SK-N-SH (cell line): ENCODE data around the gene CCDC102A. TPM values are rescaled to one million over a fixed set of nuclear protein-coding genes. Genes with fewer than 3 reads are reported as not detected.
A peak's percentile ranks its signal among the peaks of the same experiment; 100 is the strongest.

ENCODE experiments used
- CTCF ChIA-PET: fragments of 300-600, 350-600 bp; formaldehyde crosslinking; extraction: SDS; loops from one replicate; lab custom pipeline; 2021; lab: Yijun Ruan, JAX
- POLR2A ChIA-PET: fragments of 350-600 bp; sonication (Branson Sonifier 250); formaldehyde crosslinking; extraction: SDS; loops from one replicate; lab custom pipeline; 2020; ENCODE audit warnings: antibody characterized with exemption, inconsistent platforms; lab: Yijun Ruan, JAX
- DNase-seq: peaks from one replicate; pipeline ENCODE4 v3.0.0; 2012
- H2AFZ ChIP-seq: fragments of 200-600 bp; sonication (generic); 2 replicates; pipeline ENCODE4 v1.8.1; 2016; ENCODE audit warnings: antibody characterized with exemption, mild to moderate bottlenecking, low read depth
- H3F3A ChIP-seq: fragments of 200-600 bp; sonication (generic); replicated peaks from 2 replicates; pipeline ENCODE3; 2016; ENCODE audit warnings: antibody characterized with exemption, mild to moderate bottlenecking; ENCODE audit not compliant: insufficient read depth
- H3K27ac ChIP-seq, 2 experiments: fragments of 200-500 bp in 1 of 2; fragments of 200-600 bp in 1 of 2; sonication (Bioruptor generic) in 1 of 2; sonication (generic), shearing (Covaris generic) in 1 of 2; 2 replicates each; pipeline versions ENCODE4 v1.5.1 to v1.6.1; 2014 to 2016; ENCODE audit warnings: low read depth in 2 of 2, inconsistent platforms in 1 of 2, low read length in 1 of 2, mild to moderate bottlenecking in 1 of 2, mixed read lengths in 1 of 2
- H3K27me3 ChIP-seq: fragments of 200-600 bp; sonication (generic), shearing (Covaris generic); 2 replicates; pipeline ENCODE4 v1.6.1; 2016; ENCODE audit warnings: mixed run types; ENCODE audit not compliant: insufficient read depth
- H3K36me3 ChIP-seq, 2 experiments: fragments of 200-500 bp in 1 of 2; fragments of 200-600 bp in 1 of 2; sonication (Bioruptor generic) in 1 of 2; sonication (generic) in 1 of 2; replicated peaks in 1 of 2; 2 replicates each; pipeline versions ENCODE3 to v1.5.1; 2014 to 2016; ENCODE audit warnings: low read length in 1 of 2, mild to moderate bottlenecking in 1 of 2; ENCODE audit not compliant: insufficient read depth in 2 of 2, control insufficient read depth in 1 of 2
- H3K4me1 ChIP-seq, 2 experiments: fragments of 200-500 bp in 1 of 2; fragments of 200-600 bp in 1 of 2; sonication (Bioruptor generic) in 1 of 2; sonication (generic), shearing (Covaris generic) in 1 of 2; 2 replicates each; pipeline versions ENCODE4 v1.5.1 to v1.6.1; 2014 to 2016; ENCODE audit warnings: low read depth in 1 of 2, low read length in 1 of 2, mixed run types in 1 of 2; ENCODE audit not compliant: insufficient read depth in 2 of 2, control insufficient read depth in 1 of 2
- H3K4me2 ChIP-seq: fragments of 200-600 bp; sonication (generic), shearing (Covaris generic); 2 replicates; pipeline ENCODE4 v1.6.1; 2017; ENCODE audit warnings: mixed run types
- H3K4me3 ChIP-seq, 2 experiments: fragments of 200-500 bp in 1 of 2; fragments of 200-600 bp in 1 of 2; sonication (Bioruptor generic) in 1 of 2; sonication (generic), shearing (Covaris generic) in 1 of 2; 2 replicates each; pipeline versions ENCODE4 v1.5.1 to v1.8.1; 2014 to 2016; ENCODE audit warnings: low read depth in 2 of 2, inconsistent platforms in 1 of 2, low read length in 1 of 2, mild to moderate bottlenecking in 1 of 2, mixed read lengths in 1 of 2, moderate library complexity in 1 of 2
- H3K79me2 ChIP-seq: fragments of 200-600 bp; sonication (generic); 2 replicates; pipeline ENCODE4 v1.8.1; 2017; ENCODE audit warnings: mild to moderate bottlenecking; ENCODE audit not compliant: insufficient read depth
- H3K9ac ChIP-seq: fragments of 200-600 bp; sonication (generic); 2 replicates; pipeline ENCODE4 v1.6.1; 2017; ENCODE audit warnings: mixed run types
- H3K9me2 ChIP-seq: fragments of 200-600 bp; sonication (generic); 2 replicates; pipeline ENCODE4 v1.6.1; 2017; ENCODE audit warnings: mixed run types
- H3K9me3 ChIP-seq: fragments of 200-600 bp; sonication (generic); 2 replicates; pipeline ENCODE4 v1.6.1; 2017; ENCODE audit warnings: mixed run types, mild to moderate bottlenecking, moderate library complexity
- H4K20me1 ChIP-seq: fragments of 200-600 bp; sonication (generic); 2 replicates; pipeline ENCODE4 v1.6.1; 2017; ENCODE audit warnings: mild to moderate bottlenecking, mixed run types; ENCODE audit not compliant: insufficient read depth
- CTCF ChIP-seq: fragments of 200-600 bp; sonication (generic); IDR thresholded peaks from 2 replicates; pipeline ENCODE4 v1.6.1; 2017; ENCODE audit warnings: antibody characterized with exemption, mild to moderate bottlenecking, moderate library complexity
- ELF1 ChIP-seq: IDR thresholded peaks from 2 replicates; pipeline ENCODE4 v1.4.0; 2012
- EZH2phosphoT487 ChIP-seq: fragments of 200-600 bp; sonication (generic); IDR thresholded peaks from 2 replicates; pipeline ENCODE4 v1.6.1; 2017; ENCODE audit warnings: low read depth, mixed run types, mild to moderate bottlenecking, antibody characterized with exemption, moderate library complexity, borderline replicate concordance
- FOSL2 ChIP-seq: IDR thresholded peaks from 2 replicates; pipeline ENCODE4 v1.4.0; 2012; ENCODE audit warnings: low read depth, mild to moderate bottlenecking, moderate library complexity, borderline replicate concordance
- FOXM1 ChIP-seq: IDR thresholded peaks from 2 replicates; pipeline ENCODE4 v1.4.0; 2012; ENCODE audit warnings: low read depth, mild to moderate bottlenecking
- GABPA ChIP-seq: IDR thresholded peaks from 2 replicates; pipeline ENCODE4 v1.4.0; 2012; ENCODE audit warnings: low read depth, mild to moderate bottlenecking
- GATA2 ChIP-seq: sonication (generic); formaldehyde crosslinking; IDR thresholded peaks from 2 replicates; pipeline ENCODE4 v1.5.0; 2020; ENCODE audit warnings: mild to moderate bottlenecking, missing genetic modification reagents
- JUND ChIP-seq: IDR thresholded peaks from 2 replicates; pipeline ENCODE4 v1.4.0; 2012
- MAX ChIP-seq: IDR thresholded peaks from 2 replicates; pipeline ENCODE4 v1.4.0; 2012; ENCODE audit warnings: low read depth
- MXI1 ChIP-seq: IDR thresholded peaks from 2 replicates; pipeline ENCODE4 v1.6.1; 2012; ENCODE audit warnings: mild to moderate bottlenecking, low read depth, low read length, improper control_type of control experiment
- NRF1 ChIP-seq: IDR thresholded peaks from 2 replicates; pipeline ENCODE4 v1.6.1; 2012; ENCODE audit warnings: low read depth, mild to moderate bottlenecking, low read length
- PBX3 ChIP-seq: IDR thresholded peaks from 2 replicates; pipeline ENCODE4; 2012
- POLR2AphosphoS5 ChIP-seq: IDR thresholded peaks from 2 replicates; pipeline ENCODE4 v1.6.1; 2012; ENCODE audit warnings: low read depth, low read length
- RAD21 ChIP-seq: IDR thresholded peaks from 2 replicates; pipeline ENCODE4 v1.6.1; 2012; ENCODE audit warnings: mild to moderate bottlenecking, low read length
- RFX5 ChIP-seq: IDR thresholded peaks from 2 replicates; pipeline ENCODE4 v1.6.1; 2012; ENCODE audit warnings: mild to moderate bottlenecking, improper control_type of control experiment, low read length
- TAF1 ChIP-seq: IDR thresholded peaks from 2 replicates; pipeline ENCODE4 v1.6.1; 2012; ENCODE audit warnings: low read depth, mild to moderate bottlenecking, low read length, moderate library complexity, borderline replicate concordance
- TCF12 ChIP-seq: IDR thresholded peaks from 2 replicates; pipeline ENCODE4 v1.4.0; 2012
- TEAD4 ChIP-seq: IDR thresholded peaks from 2 replicates; pipeline ENCODE4 v1.4.0; 2012; ENCODE audit warnings: mild to moderate bottlenecking, borderline replicate concordance; ENCODE audit not compliant: insufficient read depth
- USF1 ChIP-seq: IDR thresholded peaks from 2 replicates; pipeline ENCODE4 v1.4.0; 2012; ENCODE audit warnings: low read depth, borderline replicate concordance
- ZBTB33 ChIP-seq: IDR thresholded peaks from 2 replicates; pipeline ENCODE4 v1.4.0; 2012; ENCODE audit warnings: low read depth, borderline replicate concordance
- WGBS: methylation state at CpG from one replicate; pipeline ENCODE4 v1.1.6; 2017; ENCODE audit warnings: low lambda C conversion rate; 5-methylcytosine and 5-hydroxymethylcytosine counted together
- polyA plus RNA-seq, 3 experiments: library from polyadenylated mRNA; depleted of rRNA; stranded (reverse); fragments of >200 nt; gene quantifications; 2 replicates each; pipeline ENCODE4 v1.2.3, GENCODE V29; 2012

Gene CCDC102A
- polyA plus RNA-seq, 1 of the 3 experiments (the other 2 are of a cell fraction): 26.2 TPM

- TF ChIP-seq GABPA (peak; percentile 51; the same call in 1 of the 2 replicates), TEAD4 (no peak), RAD21 (no peak), MAX (peak; percentile 40; the same call in 1 of the 2 replicates), FOSL2 (peak; percentile 76; the same call in 1 of the 2 replicates)
- Histone ChIP-seq H3K9ac (0 out of 2 replicates have a peak overlapping the region, but pooled peaks have one; percentile 13), H3K79me2 (peaks cover 7% of the 10 kb centered on the region; the same call in 1 of the 2 replicates), H3K27me3 (no peaks in the 10 kb centered on the region), H3F3A (no peaks in the 10 kb centered on the region), H3K36me3 (peaks cover 5 to 10% of the 10 kb centered on the region in 2 experiments), H2AFZ (no peak overlapping the region), H3K4me2 (peak overlapping the region; percentile 69), H4K20me1 (no peaks in the 10 kb centered on the region), H3K4me3 (no peak overlapping the region), H3K27ac (peak overlapping the region in 1 of 2 experiments; percentile 51; a peak in 1 of 4 replicates), H3K9me2 (no peaks in the 10 kb centered on the region), H3K4me1 (peaks cover 30 to 33% of the 10 kb centered on the region in 2 experiments; a peak in 3 of 4 replicates), H3K9me3 (no peaks in the 10 kb centered on the region)
- CTCF ChIA-PET: interaction anchor here (0.9 to 3.9 kb wide), 3 partner anchors 10 to 118 kb away, joined by 3 to 21 read pairs (median 15); no protein-coding TSS in a partner anchor
- WGBS: 23% methylated on average over 6 of the region's 7 CpGs
- peak; percentile 30 for DNase-seq
- POLR2A ChIA-PET: no interaction called here
Measured at GRCh38 chr16:57530104-57530521, 6.3 kb downstream of the CCDC102A start.

GRCh38 chr16:57529391-57530103 is 6.8 kb downstream of the CCDC102A start:
- Histone ChIP-seq H3K9me2 (no peaks in the 10 kb centered on the region), H3K27ac (peak overlapping the region in 1 of 2 experiments; percentile 51; a peak in 1 of 4 replicates), H3K27me3 (no peaks in the 10 kb centered on the region), H3K9ac (no peak overlapping the region), H3K36me3 (peaks cover 5 to 9% of the 10 kb centered on the region in 2 experiments), H3F3A (no peaks in the 10 kb centered on the region), H3K4me3 (no peak overlapping the region), H3K4me1 (peaks cover 27 to 30% of the 10 kb centered on the region in 2 experiments; a peak in 3 of 4 replicates), H3K9me3 (no peaks in the 10 kb centered on the region), H2AFZ (no peak overlapping the region), H3K79me2 (peaks cover 4% of the 10 kb centered on the region; the same call in 1 of the 2 replicates), H3K4me2 (peak overlapping the region; percentile 69), H4K20me1 (no peaks in the 10 kb centered on the region)
- 91% methylated on average over 13 of the region's 14 CpGs for WGBS
- ChIA-PET POLR2A (no interaction called here), CTCF (interaction anchor here (1.2 to 23.0 kb wide), 4 partner anchors 10 to 108 kb away, joined by 3 to 426 read pairs (median 8); no protein-coding TSS in a partner anchor)
- peak; percentile 14 for DNase-seq
- TF ChIP-seq ELF1: no peak
- TF ChIP-seq POLR2AphosphoS5: no peak
- no peak for TF ChIP-seq ZBTB33
- no peak for TF ChIP-seq RFX5
- TF ChIP-seq FOXM1: no peak
- TF ChIP-seq EZH2phosphoT487: no peak
- no peak for TF ChIP-seq JUND
- no peak for TF ChIP-seq TAF1
- no peak for TF ChIP-seq NRF1
- TF ChIP-seq GABPA: no peak
- TF ChIP-seq CTCF: no peak
- TF ChIP-seq GATA2 (CRISPR knock-in tag): no peak
- TF ChIP-seq MXI1: no peak
- no peak for TF ChIP-seq FOSL2
- no peak for TF ChIP-seq MAX
- TF ChIP-seq PBX3: no peak
- no peak for TF ChIP-seq TCF12
- TF ChIP-seq USF1: no peak
